HG02763 (cell line): Measurements from ENCODE around the gene MB21D2.

Experiments
- ATAC-seq: cut with Tn5 transposase; IDR thresholded peaks from one replicate; pipeline ENCODE4 v1.9.1; 2021; ENCODE audit warnings: mild to moderate bottlenecking, moderate library complexity; ENCODE audit not compliant: unreplicated experiment

Gene MB21D2

DNA sequence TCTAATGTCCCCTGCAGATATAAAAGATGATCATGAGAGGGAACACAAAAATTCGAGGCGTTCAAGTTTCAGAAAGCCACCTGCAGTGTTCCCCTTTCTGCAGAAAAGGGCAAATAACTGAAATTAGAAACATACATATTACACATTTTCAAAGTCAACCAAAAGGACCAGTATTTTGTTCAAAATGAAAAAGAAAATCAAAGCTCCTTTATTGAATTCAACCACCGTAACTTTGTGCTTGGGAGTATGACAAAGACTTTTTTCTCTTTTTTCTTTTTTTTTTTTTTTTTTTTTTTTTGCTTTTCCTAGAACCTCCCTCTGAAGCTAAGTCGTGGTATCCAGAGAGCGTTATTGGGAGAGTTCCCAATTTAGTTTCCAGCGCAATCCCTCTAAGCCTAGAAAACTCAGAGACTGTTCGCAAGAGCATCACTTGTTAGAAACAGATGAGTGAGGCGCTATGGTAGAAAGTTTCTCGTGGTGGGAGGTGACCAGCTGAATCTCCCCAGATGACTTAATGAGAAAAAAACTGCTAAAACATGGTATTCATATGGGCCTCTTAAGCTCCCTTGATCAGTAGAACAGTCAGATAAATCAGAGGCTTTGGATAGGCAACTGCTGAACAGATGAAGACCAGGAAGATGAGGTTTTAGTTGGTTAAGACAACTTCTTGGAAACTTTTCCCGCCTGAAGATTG lies 77.4 kb downstream of the MB21D2 start:
- no peak for ATAC-seq

DNA sequence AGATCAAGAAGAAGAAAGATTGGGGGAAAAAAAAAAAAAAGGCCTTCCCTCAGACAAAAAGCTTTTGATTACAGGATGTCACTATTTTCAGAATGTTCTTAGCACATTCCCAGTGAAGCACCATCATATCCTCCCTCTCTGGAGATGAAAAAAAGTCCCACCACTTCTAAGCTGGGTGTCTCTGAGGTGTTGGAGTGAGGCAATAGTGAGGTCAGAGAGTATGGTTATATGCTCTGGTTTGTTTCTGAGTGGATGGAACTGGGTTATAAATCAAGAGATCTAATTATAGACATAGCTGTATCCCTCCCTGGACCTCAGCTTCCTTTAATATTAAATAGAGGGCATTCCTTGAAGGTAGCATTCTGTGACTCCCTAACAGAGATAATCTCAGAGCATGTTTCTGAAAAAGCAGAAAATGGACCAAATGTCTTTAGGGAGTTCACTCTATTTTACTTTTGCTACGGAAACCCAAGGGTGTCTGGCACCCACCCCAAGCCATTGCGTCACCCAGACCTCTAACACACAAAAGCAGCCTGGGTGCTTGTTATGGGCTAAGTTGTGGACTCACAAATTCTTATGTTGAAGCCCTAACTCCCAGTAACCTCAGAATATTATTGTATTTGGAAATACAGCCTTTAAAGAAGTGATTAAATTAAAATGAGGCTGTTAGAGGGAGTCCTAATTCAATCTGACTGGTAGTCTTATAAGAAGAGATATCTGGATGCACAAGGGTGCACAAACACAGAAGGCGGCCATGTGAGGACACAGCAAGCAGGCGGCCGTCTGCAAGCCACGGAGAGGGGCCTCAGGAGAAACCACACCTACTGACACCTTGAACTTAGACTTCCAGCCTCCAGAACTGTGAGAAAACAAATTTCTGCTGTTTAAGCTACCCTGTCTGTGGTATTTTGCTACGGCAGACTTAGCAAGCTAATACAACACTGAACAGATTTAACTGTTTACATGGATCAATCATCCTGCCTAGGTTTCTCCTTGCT lies 81.5 kb downstream of the MB21D2 start:
- ATAC-seq: no peak

DNA sequence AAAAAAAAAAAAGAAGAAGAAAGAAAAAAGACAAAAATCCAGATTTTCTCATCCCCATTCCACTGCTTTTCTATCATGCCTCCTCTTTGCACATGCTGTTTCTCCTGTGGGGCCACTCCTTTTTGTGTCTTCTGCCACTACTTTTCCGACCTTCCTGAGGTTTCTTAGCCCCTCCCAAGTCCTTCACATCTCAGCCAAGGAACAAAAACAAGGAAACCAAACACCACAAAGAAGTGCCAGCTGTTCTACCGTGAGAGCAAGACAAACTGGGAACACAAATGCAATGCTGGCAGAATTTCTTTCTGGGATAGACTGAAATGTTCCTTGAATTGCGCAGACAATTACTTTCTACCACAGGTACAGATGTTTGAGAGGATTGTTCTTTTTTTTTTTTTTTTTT lies 83.2 kb downstream of the MB21D2 start:
- ATAC-seq: no peak

DNA sequence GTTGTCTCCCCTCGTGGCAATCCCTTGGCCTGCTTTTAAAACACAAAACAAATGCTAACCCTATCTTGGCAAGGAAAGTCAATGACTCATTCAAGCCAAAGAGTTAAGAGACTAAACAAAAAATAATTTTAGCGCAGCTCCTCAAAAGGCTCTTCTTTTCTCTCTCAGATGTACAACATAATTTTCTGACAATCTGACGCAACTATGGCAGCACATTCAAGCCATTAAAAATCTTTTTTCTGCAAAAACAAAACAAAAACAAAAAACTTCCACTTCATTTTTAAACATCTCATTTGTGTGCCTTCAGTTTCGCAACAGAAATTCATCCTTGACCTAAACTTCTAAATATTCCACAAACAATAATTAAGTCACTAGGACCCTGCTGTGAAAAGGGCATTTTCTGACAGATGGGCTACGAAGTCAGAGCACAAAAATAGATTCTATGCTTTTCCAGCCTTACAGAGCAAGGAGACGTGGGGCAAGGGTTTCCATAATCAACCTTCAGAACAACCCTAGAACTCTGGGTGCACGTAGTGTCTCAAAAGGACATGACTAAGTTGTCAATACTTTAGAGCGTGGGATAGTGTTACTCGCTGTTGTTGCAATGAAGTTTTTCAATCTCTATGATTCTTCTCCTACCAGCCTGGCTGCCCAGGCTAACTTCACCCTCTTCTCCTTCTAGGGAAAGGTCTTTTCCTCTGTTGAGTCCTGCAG lies 84.3 kb downstream of the MB21D2 start:
- no peak for ATAC-seq

DNA sequence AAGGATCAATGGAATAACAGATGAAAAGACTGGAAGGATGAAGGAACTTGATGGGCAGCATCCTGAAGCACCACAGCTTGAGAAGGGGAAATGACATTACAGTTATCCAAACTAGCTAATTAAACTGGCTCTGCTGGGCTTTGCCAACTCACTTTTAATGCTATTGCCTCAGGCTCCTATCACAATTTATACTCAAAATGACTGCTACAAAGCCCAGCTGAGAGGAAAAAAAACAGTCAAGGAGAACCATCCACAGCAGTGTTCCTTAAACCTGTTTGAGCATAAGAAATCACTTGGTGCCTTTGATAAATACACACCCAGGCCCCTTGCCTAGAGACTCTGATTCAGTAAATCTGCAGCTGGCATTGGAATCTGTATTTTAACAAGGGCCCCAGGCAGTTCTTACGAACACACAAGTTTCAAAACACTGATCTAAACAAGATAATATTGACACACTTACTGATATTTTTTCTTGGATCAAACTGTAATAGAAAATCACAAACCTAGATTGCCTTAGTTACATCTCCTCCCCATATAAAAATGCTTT lies 85.8 kb downstream of the MB21D2 start:
- no peak for ATAC-seq

DNA sequence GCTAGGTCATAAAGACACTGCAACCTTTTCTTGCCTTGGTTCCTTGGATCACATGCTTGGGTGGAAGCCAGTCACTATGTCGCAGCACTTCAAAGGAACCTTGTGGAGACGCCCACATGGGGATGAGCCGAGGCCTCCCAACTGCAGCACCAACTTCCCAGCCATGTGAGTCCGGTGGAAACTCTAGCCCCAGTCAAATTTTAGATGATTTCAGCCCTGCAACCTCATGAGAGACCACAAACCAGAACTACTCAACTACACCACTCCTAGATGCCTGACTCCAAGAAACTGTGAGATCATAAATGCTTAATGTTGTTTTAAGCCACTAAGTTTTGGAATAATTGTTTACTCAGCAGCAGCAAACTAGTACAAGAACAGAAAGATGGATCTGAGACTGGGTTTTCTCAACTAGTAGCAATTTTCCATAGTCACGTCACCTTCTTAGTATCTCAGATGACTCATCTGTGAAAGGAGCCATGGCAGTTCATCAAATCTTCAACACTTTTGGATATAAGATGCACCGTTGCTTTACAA lies 86.5 kb downstream of the MB21D2 start:
- ATAC-seq: peak; percentile 62

DNA sequence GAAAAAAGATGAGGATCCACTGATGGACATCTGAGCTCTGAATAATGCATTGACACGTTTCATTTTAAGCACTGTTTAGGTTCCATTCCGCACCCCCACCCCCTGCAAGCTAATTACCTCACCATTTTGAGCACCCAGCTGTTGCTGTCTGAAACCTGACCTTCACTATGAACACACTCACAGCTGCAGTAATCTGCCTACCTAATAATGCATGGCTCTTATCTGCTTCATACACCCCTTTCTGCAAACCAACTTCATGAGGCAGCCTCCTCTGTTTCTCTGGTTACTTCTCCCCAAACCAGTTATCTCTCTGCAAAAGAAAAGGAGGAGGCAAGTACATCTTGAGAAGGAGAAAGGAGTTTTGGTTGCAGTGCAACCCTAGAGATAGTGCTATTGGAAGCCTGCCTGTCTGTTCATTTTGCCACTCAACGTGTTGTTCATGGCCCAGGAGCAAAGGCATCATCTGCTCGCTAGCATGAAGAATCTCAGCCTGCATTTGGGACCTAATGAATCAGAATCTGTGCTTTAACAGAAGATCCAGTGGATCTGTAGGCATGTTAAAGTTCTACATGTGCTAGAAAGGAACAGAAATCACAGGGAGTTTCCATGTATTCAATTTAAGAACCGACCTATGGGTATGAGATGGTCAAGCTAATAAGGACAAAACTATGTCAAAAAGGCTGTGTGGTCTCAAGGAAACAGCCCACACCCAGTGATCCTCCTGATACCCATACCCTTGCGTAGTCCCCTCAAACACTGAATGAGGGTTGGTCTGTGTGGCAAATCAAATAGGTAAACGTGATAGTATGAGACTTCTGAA lies 87.2 kb downstream of the MB21D2 start:
- ATAC-seq: peak; percentile 34

DNA sequence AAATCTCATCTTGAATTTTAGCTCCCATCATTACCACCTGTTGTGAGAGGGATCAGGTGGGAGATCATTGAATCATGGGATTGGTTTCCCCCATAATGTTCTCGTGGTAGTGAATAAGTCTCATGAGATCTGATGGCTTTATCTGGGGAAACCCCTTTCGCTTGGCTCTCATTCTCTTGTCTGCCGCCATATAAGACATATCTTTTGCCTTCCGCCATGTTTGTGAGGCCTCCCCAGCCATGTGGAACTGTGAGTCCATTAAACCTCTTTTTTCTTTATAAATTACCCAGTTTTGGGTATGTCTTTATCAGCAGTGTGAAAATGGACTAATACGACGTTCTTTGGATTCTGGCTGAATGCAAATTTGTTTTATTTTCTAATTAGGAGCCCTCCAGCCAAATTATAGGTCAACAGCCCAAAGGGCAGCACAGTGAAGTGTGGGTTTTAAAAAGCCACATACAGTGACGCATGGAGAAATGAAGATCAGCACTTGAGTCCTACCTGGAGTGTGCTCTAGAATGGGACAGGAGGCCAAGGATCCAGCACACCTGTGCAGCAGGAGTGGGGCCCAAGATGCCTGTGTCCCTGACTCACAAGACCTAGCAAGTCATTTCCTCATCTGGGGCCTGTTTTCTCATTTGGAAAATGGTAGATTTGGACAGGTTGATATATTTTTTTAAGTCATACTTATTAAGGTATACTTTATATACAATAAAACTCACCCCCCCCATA lies 89.6 kb downstream of the MB21D2 start:
- no peak for ATAC-seq

DNA sequence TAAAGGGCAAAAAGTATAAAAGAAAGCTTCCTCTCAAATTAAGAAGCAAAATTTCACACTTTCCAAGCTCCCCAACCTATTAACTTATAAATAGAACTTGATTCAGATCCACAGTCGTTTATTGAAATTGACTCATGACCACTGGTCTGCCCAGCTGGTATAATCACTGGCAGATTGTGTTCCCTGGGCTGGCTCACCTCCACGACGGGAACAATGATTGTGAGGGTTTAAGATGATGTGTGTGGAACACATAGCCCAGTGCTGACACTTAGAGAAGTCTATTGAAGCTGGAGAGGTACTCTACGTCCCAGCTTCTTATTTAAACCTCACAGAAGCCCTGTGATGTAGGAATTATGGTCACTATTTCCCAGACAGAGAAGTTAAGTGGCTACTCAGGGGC lies 90.4 kb downstream of the MB21D2 start:
- no peak for ATAC-seq

DNA sequence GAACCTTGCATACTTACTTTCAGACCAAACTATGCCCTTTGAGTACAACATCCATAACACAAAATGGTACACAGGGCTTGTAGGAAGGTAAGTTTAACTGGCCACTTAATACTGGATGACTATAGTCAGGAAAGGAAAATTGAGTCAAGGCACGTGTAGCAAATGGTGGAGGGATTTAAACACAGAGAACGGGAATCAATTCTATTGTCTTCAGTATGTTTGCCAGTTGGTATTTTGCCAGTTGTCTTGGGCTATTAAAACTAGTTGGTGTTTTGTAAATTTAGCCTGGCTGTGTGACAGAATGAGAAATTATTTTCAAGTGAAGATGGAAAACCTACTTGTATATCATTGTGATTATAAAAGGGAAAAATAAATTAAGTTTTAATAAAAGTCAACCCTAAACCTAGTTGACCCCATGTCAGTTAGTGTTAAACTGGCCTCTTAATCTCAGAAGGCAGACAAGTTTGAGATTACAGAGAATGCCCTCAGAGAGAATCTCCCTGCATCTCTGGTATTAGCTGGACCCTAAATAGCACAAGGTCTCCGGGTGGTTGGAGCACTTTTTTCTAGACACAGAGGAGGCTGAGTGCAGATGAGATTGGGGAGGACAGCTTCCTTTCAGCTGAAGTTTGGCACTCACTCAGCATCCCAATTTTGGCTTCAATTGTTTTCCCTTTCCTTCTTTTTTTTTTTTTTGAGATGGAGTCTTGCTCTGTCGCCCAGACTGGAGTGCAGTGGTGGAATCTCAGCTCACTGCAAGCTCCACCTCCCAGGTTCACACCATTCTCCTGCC lies 91.2 kb downstream of the MB21D2 start:
- no peak for ATAC-seq

DNA sequence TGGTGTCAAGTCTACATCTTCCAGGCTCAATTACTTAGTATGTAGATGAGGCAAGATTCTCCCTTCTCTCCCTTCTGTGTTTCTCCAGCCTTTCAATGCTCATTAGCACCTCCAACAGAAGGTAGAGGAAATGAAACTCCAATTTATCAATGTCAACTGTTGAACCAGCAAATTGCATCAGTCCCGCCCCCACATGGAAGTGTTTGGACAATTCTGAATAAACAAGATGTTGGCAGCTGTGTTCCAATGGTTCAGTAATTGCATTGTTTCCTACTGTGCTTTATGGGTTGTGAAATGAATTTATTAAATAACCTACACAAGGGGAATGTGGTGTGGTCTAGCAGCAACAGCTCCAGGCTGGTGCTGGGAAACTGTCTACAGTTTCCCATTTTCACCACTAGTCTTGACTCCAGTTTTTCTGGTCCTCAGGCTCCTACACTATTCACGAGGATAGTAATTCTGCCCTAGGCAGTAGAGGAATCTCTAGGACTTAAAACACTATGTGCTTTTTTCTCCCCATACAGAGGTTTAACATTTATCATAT lies 91.9 kb downstream of the MB21D2 start:
- no peak for ATAC-seq

DNA sequence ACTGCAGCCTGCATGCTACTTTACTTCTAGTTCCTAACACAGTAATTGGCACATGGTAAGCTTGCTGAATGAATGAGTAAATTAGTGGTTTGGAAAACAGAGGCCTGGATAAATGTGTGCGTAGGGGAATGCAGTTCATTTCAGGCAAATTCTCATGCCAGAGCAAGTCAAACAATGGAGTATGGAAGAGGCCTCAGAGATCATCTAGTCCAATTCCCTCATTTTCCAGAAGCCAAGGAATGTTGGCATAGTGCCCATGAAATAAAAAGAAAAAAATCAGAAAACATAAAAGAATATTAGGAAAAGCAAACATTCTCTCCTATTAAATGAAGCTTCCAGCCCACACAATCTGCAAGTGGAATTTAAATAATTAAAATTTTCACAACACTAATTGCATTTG lies 92.4 kb downstream of the MB21D2 start:
- no peak for ATAC-seq

DNA sequence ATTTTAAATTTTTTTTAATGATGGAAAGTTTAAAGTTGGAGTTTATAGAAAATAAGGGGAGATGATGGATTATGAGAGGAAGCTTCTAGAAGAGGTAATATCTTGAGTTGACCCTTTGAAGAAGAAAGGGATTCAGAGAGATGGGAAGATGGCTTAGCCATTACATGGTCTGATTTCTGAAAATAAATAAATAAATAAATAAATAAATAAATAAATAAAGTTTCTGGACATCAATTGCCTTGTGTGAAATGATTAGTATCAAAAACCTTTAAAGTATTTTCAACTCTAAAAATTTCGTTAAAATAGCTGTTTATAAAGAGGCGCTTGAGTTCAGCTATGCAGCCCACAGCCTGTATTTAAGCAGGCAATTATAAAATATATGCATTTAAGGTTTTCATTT lies 93.3 kb downstream of the MB21D2 start:
- ATAC-seq: no peak

DNA sequence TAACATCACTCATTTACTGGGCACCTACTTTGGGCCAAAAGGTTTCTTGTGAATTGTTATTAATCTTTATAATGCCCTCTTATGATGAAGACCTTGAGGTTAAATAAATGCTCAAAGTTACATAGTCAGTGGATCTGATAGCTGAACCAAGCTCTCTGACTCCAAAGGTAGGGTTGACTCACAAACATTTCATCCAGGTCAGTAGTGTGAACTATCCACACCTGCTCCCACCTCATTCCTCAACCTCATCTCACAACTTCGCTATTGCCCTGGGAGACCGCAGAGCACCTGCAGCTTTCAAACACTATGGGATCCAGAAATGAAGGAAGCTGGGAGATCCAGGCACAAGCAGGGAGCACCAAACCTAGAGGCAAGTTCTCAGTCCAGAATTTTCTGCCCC lies 96.5 kb downstream of the MB21D2 start:
- no peak for ATAC-seq

DNA sequence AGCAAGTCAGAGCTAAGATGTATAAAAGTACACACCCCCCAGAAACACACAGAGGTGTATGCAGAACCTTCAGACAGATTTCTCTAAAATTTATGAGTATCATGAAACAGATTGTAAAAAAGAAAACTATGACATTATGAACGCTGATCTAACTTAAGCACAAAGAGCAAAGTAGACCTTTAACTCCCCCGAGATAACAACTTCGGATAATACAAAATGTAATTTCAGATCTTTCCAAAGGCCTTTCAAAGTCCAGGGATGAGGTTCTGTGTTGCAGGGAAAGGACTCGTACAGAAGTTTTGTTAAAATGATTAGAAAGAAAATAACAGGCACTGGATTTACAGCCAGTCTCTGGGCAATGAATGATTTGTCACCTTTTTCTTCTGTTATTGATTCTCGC lies 97.5 kb downstream of the MB21D2 start:
- ATAC-seq: no peak

DNA sequence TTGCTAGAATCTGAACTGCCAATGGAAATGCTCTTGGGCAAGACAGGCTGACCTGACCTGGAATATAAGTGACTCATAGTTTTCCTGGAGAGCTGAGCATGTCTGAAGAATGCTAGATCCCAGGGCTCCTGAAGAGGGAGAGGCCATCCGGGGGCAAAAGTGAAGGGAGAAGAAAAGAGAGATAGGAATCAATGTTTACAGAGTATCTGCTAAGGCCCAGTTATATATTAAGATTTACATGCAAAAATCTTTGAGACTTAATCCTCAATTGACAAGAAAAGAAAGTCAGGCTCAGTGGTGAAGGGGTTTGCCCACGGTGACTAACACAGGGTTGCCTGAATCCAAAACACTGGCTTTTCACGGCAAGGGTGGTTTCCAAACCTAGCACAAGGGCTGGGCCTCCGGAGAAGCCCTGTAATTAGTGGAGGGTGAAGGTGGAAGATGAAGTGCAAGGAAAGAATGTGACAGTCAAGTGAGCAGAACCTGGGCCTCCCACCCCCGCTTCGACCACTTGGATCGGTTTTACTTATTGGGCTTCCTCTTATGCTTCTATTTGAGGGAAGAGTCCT lies 98.6 kb downstream of the MB21D2 start:
- ATAC-seq: peak; percentile 65

DNA sequence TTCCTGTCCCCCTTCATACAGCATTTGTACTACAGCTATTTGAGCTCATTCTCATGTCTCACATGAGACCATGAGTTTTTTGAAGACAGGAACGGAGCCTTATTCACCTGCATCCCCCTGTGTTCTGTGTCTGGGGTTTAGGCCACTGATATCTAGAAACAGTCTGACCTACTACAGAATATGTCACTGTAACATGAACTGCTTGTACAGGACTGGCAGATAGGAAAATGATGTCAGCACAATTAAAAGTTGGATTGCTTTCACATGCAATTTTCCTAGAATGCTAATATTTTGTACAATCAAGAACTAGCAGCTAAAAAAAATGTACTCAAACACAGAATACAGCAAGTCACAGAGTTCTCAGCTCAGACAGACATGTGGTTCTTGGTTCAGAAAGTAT lies 99.5 kb downstream of the MB21D2 start:
- no peak for ATAC-seq

DNA sequence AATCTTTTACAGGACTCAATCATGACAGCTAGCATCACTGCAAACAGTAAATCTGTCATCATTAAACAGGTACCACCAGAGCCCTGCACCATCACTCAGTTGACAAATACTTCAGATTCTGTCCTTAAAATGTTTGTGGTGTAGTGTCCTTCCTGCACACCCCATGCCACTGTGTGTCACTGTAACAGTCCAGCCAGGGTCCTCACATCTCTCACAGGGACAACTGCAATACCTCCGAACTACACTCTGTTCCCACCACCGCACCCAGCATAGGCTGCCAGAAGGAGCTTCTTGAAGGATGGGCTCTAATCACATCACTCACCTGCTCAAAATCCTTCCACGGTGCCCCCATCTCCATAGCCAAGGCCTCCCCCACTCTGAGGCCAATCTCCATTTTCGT lies 100.2 kb downstream of the MB21D2 start:
- no peak for ATAC-seq
